ENCODE results near the gene NDUFC2.

The NDUFC2 gene

GRCh38 chr11:78109081-78110015 is 29.7 kb upstream of the NDUFC2 start:
- Histone ChIP-seq H3K9ac (ENCODE audit: low read length) (no peak overlapping the region), H3K27me3 (ENCODE audit: insufficient read depth, low read length) (no peaks in the 10 kb centered on the region), H2AFZ (ENCODE audit: low read length) (no peak overlapping the region), H4K20me1 (ENCODE audit: insufficient read depth, low read length) (no peaks in the 10 kb centered on the region), H3K4me2 (ENCODE audit: low read length) (no peak overlapping the region), H3K4me3 (ENCODE audit: low read depth, low read length, poor library complexity, severe bottlenecking) (no peak overlapping the region), H3K4me1 (ENCODE audit: insufficient read depth, low read length, severe bottlenecking) (no peaks in the 10 kb centered on the region), H3K36me3 (ENCODE audit: insufficient read depth, low read length) (peaks cover 55% of the 10 kb centered on the region), H3K27ac (ENCODE audit: low read depth, low read length, poor library complexity, severe bottlenecking) (no peak overlapping the region), H3K79me2 (ENCODE audit: insufficient read depth, low read length) (no peaks in the 10 kb centered on the region), H3F3A (ENCODE audit: insufficient read depth, low read length) (no peaks in the 10 kb centered on the region), H3K9me2 (ENCODE audit: low read depth, low read length) (no peaks in the 10 kb centered on the region), H3K9me3 (ENCODE audit: low read length) (no peaks in the 10 kb centered on the region)
- TF ChIP-seq, protein P1, sequence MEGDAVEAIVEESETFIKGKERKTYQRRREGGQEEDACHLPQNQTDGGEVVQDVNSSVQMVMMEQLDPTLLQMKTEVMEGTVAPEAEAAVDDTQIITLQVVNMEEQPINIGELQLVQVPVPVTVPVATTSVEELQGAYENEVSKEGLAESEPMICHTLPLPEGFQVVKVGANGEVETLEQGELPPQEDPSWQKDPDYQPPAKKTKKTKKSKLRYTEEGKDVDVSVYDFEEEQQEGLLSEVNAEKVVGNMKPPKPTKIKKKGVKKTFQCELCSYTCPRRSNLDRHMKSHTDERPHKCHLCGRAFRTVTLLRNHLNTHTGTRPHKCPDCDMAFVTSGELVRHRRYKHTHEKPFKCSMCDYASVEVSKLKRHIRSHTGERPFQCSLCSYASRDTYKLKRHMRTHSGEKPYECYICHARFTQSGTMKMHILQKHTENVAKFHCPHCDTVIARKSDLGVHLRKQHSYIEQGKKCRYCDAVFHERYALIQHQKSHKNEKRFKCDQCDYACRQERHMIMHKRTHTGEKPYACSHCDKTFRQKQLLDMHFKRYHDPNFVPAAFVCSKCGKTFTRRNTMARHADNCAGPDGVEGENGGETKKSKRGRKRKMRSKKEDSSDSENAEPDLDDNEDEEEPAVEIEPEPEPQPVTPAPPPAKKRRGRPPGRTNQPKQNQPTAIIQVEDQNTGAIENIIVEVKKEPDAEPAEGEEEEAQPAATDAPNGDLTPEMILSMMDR (IDR thresholded peaks at IDR 0.05; ENCODE audit: low read length): no peak
- no peak for TF ChIP-seq EZH2 (IDR thresholded peaks at IDR 0.05; ENCODE audit: borderline replicate concordance, low read length)

GRCh38 chr11:78100676-78101472 is 21.2 kb upstream of the NDUFC2 start:
- H3K4me3 ChIP-seq (ENCODE audit: low read depth, low read length, poor library complexity, severe bottlenecking): no peak overlapping the region
- no peak for TF ChIP-seq EZH2 (IDR thresholded peaks at IDR 0.05; ENCODE audit: borderline replicate concordance, low read length)
- TF ChIP-seq, protein P1 (IDR thresholded peaks at IDR 0.05; ENCODE audit: low read length): no peak
- H3K36me3 ChIP-seq (ENCODE audit: insufficient read depth, low read length): peaks cover 41% of the 10 kb centered on the region
- no peaks in the 10 kb centered on the region for H3K4me1 ChIP-seq (ENCODE audit: insufficient read depth, low read length, severe bottlenecking)
- no peak overlapping the region for H3K9ac ChIP-seq (ENCODE audit: low read length)
- H3K27me3 ChIP-seq (ENCODE audit: insufficient read depth, low read length): no peaks in the 10 kb centered on the region
- H4K20me1 ChIP-seq (ENCODE audit: insufficient read depth, low read length): no peaks in the 10 kb centered on the region
- H2AFZ ChIP-seq (ENCODE audit: low read length): no peak overlapping the region
- no peaks in the 10 kb centered on the region for H3K79me2 ChIP-seq (ENCODE audit: insufficient read depth, low read length)
- H3K27ac ChIP-seq (ENCODE audit: low read depth, low read length, poor library complexity, severe bottlenecking): no peak overlapping the region
- no peaks in the 10 kb centered on the region for H3K9me3 ChIP-seq (ENCODE audit: low read length)
- no peaks in the 10 kb centered on the region for H3K9me2 ChIP-seq (ENCODE audit: low read depth, low read length)
- H3F3A ChIP-seq (ENCODE audit: insufficient read depth, low read length): no peaks in the 10 kb centered on the region
- no peak overlapping the region for H3K4me2 ChIP-seq (ENCODE audit: low read length)

DNA sequence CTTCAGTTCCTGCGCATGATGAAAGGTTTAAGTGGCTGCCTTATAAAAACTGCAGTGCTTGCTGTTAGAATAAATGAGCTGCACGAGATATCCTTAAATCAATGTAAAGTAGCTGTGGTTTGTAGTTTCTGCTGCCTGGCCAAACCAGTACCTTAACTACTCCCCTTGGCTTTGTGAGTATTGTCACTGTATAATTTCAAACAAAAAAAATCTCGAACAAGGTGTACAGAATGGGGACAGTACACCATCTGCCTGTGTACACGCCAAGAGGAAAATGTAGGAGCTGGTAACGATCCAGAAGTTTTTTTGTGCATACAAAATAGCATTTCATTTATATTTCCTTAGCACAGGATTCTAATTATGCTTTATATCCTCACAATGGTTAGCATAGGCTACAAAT is 20.6 kb upstream of the NDUFC2 start:
- no peak overlapping the region for H3K4me3 ChIP-seq (ENCODE audit: low read depth, low read length, poor library complexity, severe bottlenecking)
- H3K9ac ChIP-seq (ENCODE audit: low read length): no peak overlapping the region
- no peak overlapping the region for H2AFZ ChIP-seq (ENCODE audit: low read length)
- no peaks in the 10 kb centered on the region for H3K27me3 ChIP-seq (ENCODE audit: insufficient read depth, low read length)
- no peak overlapping the region for H3K4me2 ChIP-seq (ENCODE audit: low read length)
- TF ChIP-seq EZH2 (IDR thresholded peaks at IDR 0.05; ENCODE audit: borderline replicate concordance, low read length): no peak
- TF ChIP-seq, protein P1 (IDR thresholded peaks at IDR 0.05; ENCODE audit: low read length): no peak
- H3K79me2 ChIP-seq (ENCODE audit: insufficient read depth, low read length): no peaks in the 10 kb centered on the region
- no peaks in the 10 kb centered on the region for H3K4me1 ChIP-seq (ENCODE audit: insufficient read depth, low read length, severe bottlenecking)
- H3K9me2 ChIP-seq (ENCODE audit: low read depth, low read length): no peaks in the 10 kb centered on the region
- no peak overlapping the region for H3K27ac ChIP-seq (ENCODE audit: low read depth, low read length, poor library complexity, severe bottlenecking)
- no peaks in the 10 kb centered on the region for H4K20me1 ChIP-seq (ENCODE audit: insufficient read depth, low read length)
- H3F3A ChIP-seq (ENCODE audit: insufficient read depth, low read length): no peaks in the 10 kb centered on the region
- H3K9me3 ChIP-seq (ENCODE audit: low read length): no peaks in the 10 kb centered on the region
- peaks cover 43% of the 10 kb centered on the region; the same call in 1 of the 2 replicates for H3K36me3 ChIP-seq (ENCODE audit: insufficient read depth, low read length)
